ENCODE measurements around the gene RNF150. TPM values are rescaled to one million over a fixed set of nuclear protein-coding genes. Genes with fewer than 3 reads are reported as not detected.

RNF150 gene
- total RNA-seq, 1 donor from 2014 or later = 3.3 TPM

GRCh38 chr4:140993370-140993769 lies 139.9 kb downstream of the RNF150 start:
- DNase-seq (no peak), ATAC-seq (no peak)
- Histone ChIP-seq H3K27ac (no peak overlapping the region), H3K36me3 (no peaks in the 10 kb centered on the region), H3K9me3 (no peaks in the 10 kb centered on the region), H3K4me3 (no peak overlapping the region), H3K27me3 (ENCODE audit: low read depth) (no peaks in the 10 kb centered on the region), H3K4me1 (no peaks in the 10 kb centered on the region)
- intact Hi-C loops (cut with DNase I) = no loop called here
- no peak for TF ChIP-seq CTCF (IDR thresholded peaks at IDR 0.05)

DNA sequence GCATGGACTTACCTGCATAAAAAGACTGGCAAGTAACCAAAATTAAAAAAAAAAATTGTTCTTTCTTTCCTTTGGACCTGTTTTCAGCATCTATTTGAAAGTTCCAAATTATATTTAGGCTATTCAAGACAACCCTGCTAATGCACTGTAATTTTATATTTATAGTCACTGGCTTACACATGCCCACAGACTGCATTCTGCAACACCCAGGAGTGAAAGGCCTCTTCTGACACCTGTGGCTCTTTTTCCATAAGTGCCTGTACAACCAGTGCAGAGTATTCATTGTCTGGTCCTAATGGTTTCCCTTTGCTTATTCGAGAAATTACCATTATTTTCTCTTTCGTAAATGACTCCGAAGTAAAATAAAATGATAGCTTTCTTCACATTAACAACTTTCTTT lies 143.3 kb downstream of the RNF150 start:
- intact Hi-C loops (cut with DNase I) = no loop called here
- no peak overlapping the region for H3K4me3 ChIP-seq
- DNase-seq = no peak
- H3K36me3 ChIP-seq = no peaks in the 10 kb centered on the region
- no peaks in the 10 kb centered on the region for H3K4me1 ChIP-seq
- H3K27me3 ChIP-seq (ENCODE audit: low read depth) = no peaks in the 10 kb centered on the region
- no peaks in the 10 kb centered on the region for H3K9me3 ChIP-seq
- H3K27ac ChIP-seq = no peak overlapping the region
- TF ChIP-seq CTCF (IDR thresholded peaks at IDR 0.05) = no peak
- no peak for ATAC-seq

GRCh38 chr4:140986045-140986444 lies 147.2 kb downstream of the RNF150 start:
- H3K36me3 ChIP-seq = no peaks in the 10 kb centered on the region
- H3K9me3 ChIP-seq = no peaks in the 10 kb centered on the region
- TF ChIP-seq CTCF (IDR thresholded peaks at IDR 0.05) = no peak
- no peak overlapping the region for H3K27ac ChIP-seq
- H3K27me3 ChIP-seq (ENCODE audit: low read depth) = no peaks in the 10 kb centered on the region
- no peak for DNase-seq
- no peaks in the 10 kb centered on the region for H3K4me1 ChIP-seq
- no peak overlapping the region for H3K4me3 ChIP-seq
- ATAC-seq = no peak
- intact Hi-C loops (cut with DNase I) = no loop called here

DNA sequence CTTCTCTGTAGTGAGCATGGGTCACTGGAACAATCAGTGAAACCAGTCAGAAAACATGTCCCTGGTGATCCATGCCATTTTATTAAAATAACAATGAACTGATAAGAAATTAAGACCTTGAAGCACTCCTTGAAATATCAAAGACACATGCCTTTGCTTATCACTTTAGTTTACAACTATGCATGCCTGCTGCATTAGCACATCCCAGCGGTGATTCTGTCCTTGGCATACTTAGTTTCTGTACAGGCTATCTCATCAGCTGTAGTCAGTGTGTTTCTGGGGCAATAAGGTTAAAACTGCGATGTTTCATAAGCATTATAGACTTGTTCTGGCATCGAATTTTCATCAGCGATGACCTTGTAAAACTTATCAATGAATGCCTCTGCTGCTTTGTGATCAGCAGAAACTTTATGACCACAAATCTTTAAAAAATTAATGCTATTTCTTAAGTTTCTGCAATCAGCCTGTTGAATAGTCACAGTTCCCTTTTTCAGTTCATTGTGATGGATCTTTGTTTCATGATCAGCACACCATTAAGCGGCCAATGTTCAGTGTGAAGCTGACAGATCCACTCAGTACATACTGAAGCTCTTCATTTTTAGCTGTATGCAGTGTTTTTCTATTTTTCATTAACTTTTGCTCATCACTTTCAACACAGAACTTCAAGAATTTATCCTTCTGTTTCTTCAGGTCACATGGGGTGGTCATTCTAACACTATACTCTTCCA lies 150.5 kb downstream of the RNF150 start:
- Histone ChIP-seq H3K27me3 (ENCODE audit: low read depth) (no peaks in the 10 kb centered on the region), H3K9me3 (no peaks in the 10 kb centered on the region), H3K4me1 (no peaks in the 10 kb centered on the region), H3K27ac (no peak overlapping the region), H3K36me3 (no peaks in the 10 kb centered on the region), H3K4me3 (no peak overlapping the region)
- DNase-seq = no peak
- intact Hi-C loops (cut with DNase I) = no loop called here
- ATAC-seq = no peak
- TF ChIP-seq CTCF (IDR thresholded peaks at IDR 0.05) = no peak

DNA sequence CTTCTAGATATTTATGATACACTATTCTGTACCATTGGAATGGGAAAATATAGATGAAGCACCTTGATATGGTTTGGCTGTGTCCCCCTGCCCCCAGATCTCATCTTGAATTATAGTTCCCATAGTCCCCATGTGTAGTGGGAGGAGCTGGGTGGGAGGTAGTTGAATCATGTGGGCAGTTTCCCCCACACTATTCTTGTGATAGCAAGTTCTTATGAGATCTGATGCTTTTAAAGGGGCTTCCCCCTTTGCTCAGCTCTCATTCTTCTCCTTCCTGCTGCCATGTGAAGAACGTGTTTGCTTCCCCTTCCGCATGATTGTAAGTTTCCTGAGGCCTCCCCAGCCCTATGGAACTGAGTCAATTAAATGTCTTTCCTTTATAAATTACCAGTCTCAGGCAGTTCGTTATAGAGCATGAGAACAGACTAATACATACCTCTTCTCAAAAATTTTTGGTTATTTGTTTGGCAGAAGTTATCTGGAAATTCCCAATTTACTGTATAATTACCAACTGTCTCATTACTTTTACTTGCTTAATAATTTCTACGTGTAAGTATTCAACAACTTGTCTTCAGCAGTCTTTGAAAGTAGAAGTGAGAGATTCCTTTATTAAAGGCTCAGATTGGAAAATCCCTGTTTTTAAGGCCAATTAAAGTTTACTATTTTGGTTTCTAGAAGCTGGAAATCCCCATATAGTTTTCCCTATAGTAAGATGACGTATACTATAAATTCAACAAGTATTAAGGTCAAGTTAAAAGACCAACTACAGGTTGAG lies 152.7 kb downstream of the RNF150 start:
- ATAC-seq (no peak), DNase-seq (no peak)
- no peak overlapping the region for H3K27ac ChIP-seq
- intact Hi-C loops (cut with DNase I) = no loop called here
- H3K4me3 ChIP-seq = no peak overlapping the region
- no peaks in the 10 kb centered on the region for H3K9me3 ChIP-seq
- H3K36me3 ChIP-seq = no peaks in the 10 kb centered on the region
- no peaks in the 10 kb centered on the region for H3K4me1 ChIP-seq
- H3K27me3 ChIP-seq (ENCODE audit: low read depth) = no peaks in the 10 kb centered on the region
- TF ChIP-seq CTCF (IDR thresholded peaks at IDR 0.05) = no peak

Data from lower lobe of right lung (tissue), 2 donors.